Lung (tissue), 12 donors: ENCODE measurements around the gene RBM28. TPM values are rescaled to one million over a fixed set of nuclear protein-coding genes. Genes with fewer than 3 reads are reported as not detected.

ENCODE experiments used
- ATAC-seq: fragments of 200-7000 bp; cut with Tn5 transposase; one replicate; pipeline ENCODE4 v1.9.1; 2020; ENCODE audit warnings: moderate number of reproducible peaks; ENCODE audit not compliant: insufficient read depth, low FRiP score
- DNase-seq, 3 donors: peaks; one replicate each; pipeline ENCODE4 v3.0.0-alpha.2; 2013 to 2017
- H3K27ac ChIP-seq, 2 donors: one replicate each; pipeline ENCODE4 v1.5.1; 2013; ENCODE audit warnings: mild to moderate bottlenecking in 2 of 2, moderate library complexity in 2 of 2, control low read depth in 1 of 2, inconsistent platforms in 1 of 2, low read depth in 1 of 2, low read length in 1 of 2
- H3K27me3 ChIP-seq, 3 donors: one replicate each; pipeline ENCODE4 v1.5.1; 2013; ENCODE audit warnings: low read length in 2 of 3; ENCODE audit not compliant: control insufficient read depth in 3 of 3, insufficient read depth in 3 of 3
- H3K36me3 ChIP-seq, 4 donors: one replicate each; pipeline ENCODE4 v1.5.1; 2013; ENCODE audit warnings: low read length in 4 of 4, mild to moderate bottlenecking in 1 of 4, moderate library complexity in 1 of 4; ENCODE audit not compliant: control insufficient read depth in 4 of 4, insufficient read depth in 4 of 4
- H3K4me1 ChIP-seq, 5 donors: one replicate each; pipeline ENCODE4 v1.5.1; 2013; ENCODE audit warnings: low read length in 5 of 5, mild to moderate bottlenecking in 2 of 5, moderate library complexity in 1 of 5; ENCODE audit not compliant: control insufficient read depth in 5 of 5, insufficient read depth in 5 of 5
- H3K4me3 ChIP-seq: one replicate; pipeline ENCODE4 v1.5.1; 2013; ENCODE audit warnings: mild to moderate bottlenecking, control low read depth, moderate library complexity
- H3K9ac ChIP-seq, 2 donors: one replicate each; pipeline ENCODE4 v1.5.1; 2013; ENCODE audit warnings: low read length in 2 of 2, control low read depth in 1 of 2; ENCODE audit not compliant: insufficient read depth in 1 of 2
- H3K9me3 ChIP-seq, 4 donors: one replicate each; pipeline ENCODE4 v1.5.1; 2013; ENCODE audit warnings: low read length in 3 of 4, mild to moderate bottlenecking in 1 of 4, moderate library complexity in 1 of 4; ENCODE audit not compliant: control insufficient read depth in 4 of 4, insufficient read depth in 3 of 4
- CTCF ChIP-seq: IDR thresholded peaks from 2 replicates; pipeline ENCODE4 v1.5.1; 2012; ENCODE audit warnings: mild to moderate bottlenecking; ENCODE audit errors: control extremely low read depth, extremely low read depth
- WGBS, 2 donors: extraction: QIAGEN DNeasy Blood & Tissue Kit; methylation state at CpG; one replicate each; pipeline ENCODE4 v1.1.7; 2013; 5-methylcytosine and 5-hydroxymethylcytosine counted together
- polyA plus RNA-seq, 2 donors: library from polyadenylated mRNA; stranded (reverse); fragments of 200-250 nt; gene quantifications; one replicate each; pipeline ENCODE4 v1.2.1, GENCODE V29; 2013
- total RNA-seq, 2 donors: library from RNA; depleted of rRNA in 1 of 2; stranded (reverse); fragments of >200 nt in 1 of 2; gene quantifications; one replicate each; pipeline ENCODE4 v1.2.1, GENCODE V29; 2014 to 2021
- donor health status: control.
- donor health status: control.
- donor health status: Bipolar disorder and iron deficiency.
- donor health status: healthy.
- donor health status: DM: yes; HTN: yes; CAD: no.

Gene RBM28
- total and polyA plus RNA-seq, 4 donors: 18.8 to 44.7 (median 27.2) TPM

- no peak for TF ChIP-seq CTCF
- Histone ChIP-seq H3K27ac (no peak overlapping the region), H3K9ac (no peak overlapping the region), H3K36me3 (no peaks in the 10 kb centered on the region), H3K27me3 (peaks cover 2 to 18% (median 4%) of the 10 kb centered on the region in 3 donors), H3K9me3 (no peaks in the 10 kb centered on the region), H3K4me1 (peaks cover 0 to 20% (median 6%) of the 10 kb centered on the region in 5 donors), H3K4me3 (no peak overlapping the region)
- WGBS, 2 donors: 94 to 96% methylated on average over 12 of the region's 12 CpGs
- DNase-seq (no peak), ATAC-seq (no peak)
Observed at GRCh38 chr7:128359336-128359735, 15.6 kb upstream of the RBM28 start.

GRCh38 chr7:128358233-128358632, 14.5 kb upstream of the RBM28 start:
- no peaks in the 10 kb centered on the region for H3K36me3 ChIP-seq
- DNase-seq (no peak), ATAC-seq (no peak)
- H3K27me3 ChIP-seq: peaks cover 4 to 27% (median 7%) of the 10 kb centered on the region in 3 donors
- 28 to 70% methylated on average over 1 of the region's 1 CpG for WGBS, 2 donors
- H3K9ac ChIP-seq: no peak overlapping the region
- no peak for TF ChIP-seq CTCF
- H3K27ac ChIP-seq: no peak overlapping the region
- H3K4me3 ChIP-seq: no peak overlapping the region
- peaks cover 0 to 15% (median 6%) of the 10 kb centered on the region in 5 donors for H3K4me1 ChIP-seq
- no peaks in the 10 kb centered on the region for H3K9me3 ChIP-seq

DNA sequence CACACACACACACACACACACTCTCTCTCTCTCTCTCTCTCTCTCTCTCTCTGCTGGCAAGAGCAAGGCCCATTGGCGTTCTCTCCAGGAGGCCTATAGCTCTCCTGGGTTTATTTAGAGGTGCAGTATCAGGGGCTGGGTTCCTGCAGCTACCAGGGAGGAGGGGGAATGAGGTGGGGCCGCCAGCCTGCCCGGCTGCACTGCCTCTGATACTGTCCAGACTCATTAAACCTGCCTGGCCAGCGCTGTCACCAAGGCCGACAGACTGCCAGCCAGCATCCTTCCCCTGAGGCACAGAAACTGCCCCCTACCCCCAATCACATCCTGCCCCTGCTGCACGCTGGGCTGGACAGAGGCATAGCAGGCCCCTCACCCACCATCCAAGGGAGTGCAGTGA, 13.5 kb upstream of the RBM28 start:
- WGBS, 2 donors: 84 to 88% methylated on average over 6 of the region's 6 CpGs
- no peak for TF ChIP-seq CTCF
- no peak overlapping the region for H3K4me3 ChIP-seq
- no peak for DNase-seq
- no peak for ATAC-seq
- no peaks in the 10 kb centered on the region for H3K9me3 ChIP-seq
- H3K27ac ChIP-seq: no peak overlapping the region
- no peak overlapping the region for H3K9ac ChIP-seq
- H3K27me3 ChIP-seq: peaks cover 4 to 26% (median 15%) of the 10 kb centered on the region in 3 donors
- H3K36me3 ChIP-seq: no peaks in the 10 kb centered on the region
- peaks cover 0 to 18% (median 9%) of the 10 kb centered on the region in 5 donors for H3K4me1 ChIP-seq

GRCh38 chr7:128356546-128357216, 13.0 kb upstream of the RBM28 start:
- WGBS, 2 donors: 91 to 95% methylated on average over 2 of the region's 2 CpGs
- Histone ChIP-seq H3K9me3 (no peaks in the 10 kb centered on the region), H3K4me3 (no peak overlapping the region), H3K27me3 (peaks cover 4 to 24% (median 16%) of the 10 kb centered on the region in 3 donors), H3K27ac (no peak overlapping the region), H3K9ac (no peak overlapping the region), H3K36me3 (no peaks in the 10 kb centered on the region), H3K4me1 (peaks cover 0 to 19% (median 9%) of the 10 kb centered on the region in 5 donors)
- DNase-seq (no peak), ATAC-seq (no peak)
- TF ChIP-seq CTCF: no peak
